GM06990 (cell line): ENCODE measurements around the gene BCL6B.

Experiments
- DNase-seq: peaks from one replicate; pipeline ENCODE4 v3.0.0-alpha.2; 2011; ENCODE audit not compliant: insufficient read length; ENCODE audit errors: extremely low read depth
- H3K27me3 ChIP-seq: replicated peaks from 2 replicates; pipeline ENCODE4 v1.6.0; 2011; ENCODE audit warnings: low read length; ENCODE audit not compliant: control insufficient read depth, insufficient read depth
- H3K36me3 ChIP-seq: 2 replicates; pipeline ENCODE4 v1.5.1; 2011; ENCODE audit warnings: low read length; ENCODE audit not compliant: control insufficient read depth, insufficient read depth
- H3K4me3 ChIP-seq: replicated peaks from 2 replicates; pipeline ENCODE4 v1.5.1; 2011; ENCODE audit warnings: low read depth, mild to moderate bottlenecking, control low read depth, low read length
- TF ChIP-seq, protein P1 (sequence below): IDR thresholded peaks from 2 replicates; pipeline ENCODE4 v1.5.1; 2011; ENCODE audit warnings: low read length, control low read depth, mild to moderate bottlenecking, inconsistent platforms; ENCODE audit not compliant: insufficient read depth, poor library complexity, severe bottlenecking

BCL6B gene

DNA sequence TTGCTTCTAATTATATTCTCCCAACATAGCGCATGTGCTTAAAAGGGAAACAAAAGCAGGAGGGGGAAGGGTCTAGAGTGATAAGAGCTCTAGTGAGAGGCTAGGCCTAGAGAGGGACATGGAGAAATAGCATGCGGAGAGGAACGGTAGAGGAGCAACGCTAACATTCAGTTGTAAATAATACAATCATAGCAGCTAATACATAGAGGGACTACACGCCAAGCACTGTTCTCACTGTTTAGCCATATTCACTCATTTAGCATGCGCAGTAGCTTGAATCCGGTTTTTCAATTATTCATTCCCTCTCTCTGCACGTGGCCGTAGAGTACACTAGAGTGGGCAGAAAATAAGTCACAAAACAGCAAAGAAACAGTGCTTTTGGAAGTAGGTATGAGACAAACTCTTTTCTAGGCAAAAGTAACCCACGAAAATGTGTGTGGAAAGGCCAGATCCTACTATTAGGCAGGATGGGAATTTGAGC, 28.7 kb upstream of the BCL6B start:
- TF ChIP-seq, protein P1, sequence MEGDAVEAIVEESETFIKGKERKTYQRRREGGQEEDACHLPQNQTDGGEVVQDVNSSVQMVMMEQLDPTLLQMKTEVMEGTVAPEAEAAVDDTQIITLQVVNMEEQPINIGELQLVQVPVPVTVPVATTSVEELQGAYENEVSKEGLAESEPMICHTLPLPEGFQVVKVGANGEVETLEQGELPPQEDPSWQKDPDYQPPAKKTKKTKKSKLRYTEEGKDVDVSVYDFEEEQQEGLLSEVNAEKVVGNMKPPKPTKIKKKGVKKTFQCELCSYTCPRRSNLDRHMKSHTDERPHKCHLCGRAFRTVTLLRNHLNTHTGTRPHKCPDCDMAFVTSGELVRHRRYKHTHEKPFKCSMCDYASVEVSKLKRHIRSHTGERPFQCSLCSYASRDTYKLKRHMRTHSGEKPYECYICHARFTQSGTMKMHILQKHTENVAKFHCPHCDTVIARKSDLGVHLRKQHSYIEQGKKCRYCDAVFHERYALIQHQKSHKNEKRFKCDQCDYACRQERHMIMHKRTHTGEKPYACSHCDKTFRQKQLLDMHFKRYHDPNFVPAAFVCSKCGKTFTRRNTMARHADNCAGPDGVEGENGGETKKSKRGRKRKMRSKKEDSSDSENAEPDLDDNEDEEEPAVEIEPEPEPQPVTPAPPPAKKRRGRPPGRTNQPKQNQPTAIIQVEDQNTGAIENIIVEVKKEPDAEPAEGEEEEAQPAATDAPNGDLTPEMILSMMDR = no peak
- Histone ChIP-seq H3K4me3 (no peak overlapping the region), H3K27me3 (no peaks in the 10 kb centered on the region), H3K36me3 (peaks cover 11% of the 10 kb centered on the region)
- no peak for DNase-seq

DNA sequence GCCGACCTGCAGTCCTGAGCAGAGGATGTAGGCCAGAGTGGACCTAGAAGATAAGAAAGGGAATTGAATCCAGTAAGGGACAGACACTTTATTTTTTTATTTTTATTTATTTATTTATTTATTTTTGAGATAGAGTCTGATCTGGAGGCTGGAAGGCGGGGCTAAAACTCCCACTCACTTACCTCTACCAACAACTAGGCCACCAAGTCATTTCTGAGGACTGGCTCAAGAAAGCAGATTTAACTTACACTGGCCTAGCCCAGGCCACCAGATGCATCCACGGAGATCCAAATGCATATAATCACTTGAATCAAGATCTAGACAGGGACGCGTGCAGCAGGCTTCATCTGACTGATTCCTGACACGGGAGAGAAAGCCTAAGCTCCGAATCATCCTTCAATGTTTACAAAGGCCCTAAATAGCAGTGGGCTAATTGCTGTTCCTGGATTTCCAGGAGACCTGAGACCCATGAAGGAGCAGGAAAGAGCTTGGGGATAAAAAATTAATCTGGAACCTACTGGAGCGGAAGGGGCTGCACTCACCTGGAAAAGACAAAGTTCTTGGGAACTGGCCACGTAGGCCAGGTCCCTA, 28.1 kb upstream of the BCL6B start:
- Histone ChIP-seq H3K36me3 (peaks cover 12% of the 10 kb centered on the region), H3K27me3 (no peaks in the 10 kb centered on the region), H3K4me3 (no peak overlapping the region)
- TF ChIP-seq, protein P1 = no peak
- no peak for DNase-seq

DNA sequence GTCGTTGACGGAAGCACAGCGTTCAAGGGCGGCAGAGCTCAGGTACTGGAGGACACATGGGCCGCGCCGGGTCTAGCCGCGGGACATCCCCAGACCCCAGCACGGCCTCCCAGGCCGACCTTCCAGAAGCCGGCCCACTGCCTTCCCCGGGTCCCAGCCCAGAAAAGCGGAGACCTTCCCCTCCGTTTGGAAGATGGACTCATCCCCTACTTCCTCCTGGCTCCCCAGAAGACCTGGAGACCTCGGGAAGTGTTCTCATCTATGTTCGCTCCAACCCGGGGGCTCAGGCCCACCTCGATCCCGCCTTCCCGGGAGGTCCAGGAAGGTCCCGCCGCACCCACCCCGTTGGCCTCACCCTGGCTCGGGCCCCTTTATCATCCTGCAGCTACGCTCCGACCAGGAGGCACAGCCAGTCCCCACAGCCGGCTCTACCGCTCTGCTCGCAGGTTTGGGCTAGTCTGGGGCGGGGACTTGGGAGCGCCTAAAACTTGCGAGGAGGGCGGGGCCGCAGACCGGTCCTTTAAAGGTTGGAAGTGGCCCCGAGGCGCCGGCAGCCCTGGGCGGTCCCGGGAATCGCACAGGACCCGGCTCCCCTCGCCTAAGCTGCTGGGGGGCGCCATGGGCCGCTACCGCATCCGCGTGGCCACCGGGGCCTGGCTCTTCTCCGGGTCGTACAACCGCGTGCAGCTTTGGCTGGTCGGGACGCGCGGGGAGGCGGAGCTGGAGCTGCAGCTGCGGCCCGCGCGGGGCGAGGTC, 27.2 kb upstream of the BCL6B start, which contains the start of gene ALOX12:
Gene ALOX12, plus strand, starts transcription at position 550 of the 756 bp plus-strand sequence. Its CDS starts 69 bp downstream, at position 619.
- DNase-seq = no peak
- no peaks in the 10 kb centered on the region for H3K27me3 ChIP-seq
- peaks cover 14% of the 10 kb centered on the region for H3K36me3 ChIP-seq
- TF ChIP-seq, protein P1 = no peak
- no peak within 1 kb of the TSS for H3K4me3 ChIP-seq

DNA sequence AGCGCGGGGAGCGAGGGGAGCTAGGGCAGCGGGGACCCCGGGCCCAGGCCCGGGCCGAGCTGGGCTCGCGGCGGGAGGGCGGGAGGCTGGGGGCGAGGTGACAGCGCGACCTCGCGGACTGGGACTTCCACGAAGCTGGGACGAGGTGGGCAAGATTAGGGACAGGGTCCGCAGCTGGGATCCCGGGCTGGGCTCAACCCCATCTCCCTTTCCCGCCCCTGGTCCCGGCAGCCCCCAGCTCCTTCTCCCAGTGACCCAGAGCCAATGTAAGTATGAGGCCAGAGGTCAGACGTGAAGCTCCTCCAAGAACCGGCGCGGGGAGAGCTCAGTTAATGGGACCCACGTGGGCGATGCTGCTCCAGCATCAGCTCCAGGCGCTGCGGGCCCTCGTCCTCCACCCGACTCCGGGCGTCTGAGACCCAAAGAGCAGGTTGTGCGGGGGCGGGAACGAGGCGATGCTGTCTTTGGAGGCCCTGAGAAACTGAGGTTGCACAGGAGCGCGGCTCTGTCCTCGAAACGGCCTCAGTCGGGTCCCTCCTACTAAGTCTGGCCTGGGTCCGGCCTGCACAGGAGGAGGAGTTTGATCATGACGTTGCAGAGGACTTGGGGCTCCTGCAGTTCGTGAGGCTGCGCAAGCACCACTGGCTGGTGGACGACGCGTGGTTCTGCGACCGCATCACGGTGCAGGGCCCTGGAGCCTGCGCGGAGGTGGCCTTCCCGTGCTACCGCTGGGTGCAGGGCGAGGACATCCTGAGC, 26.4 kb upstream of the BCL6B start:
- Histone ChIP-seq H3K4me3 (no peak overlapping the region), H3K36me3 (peaks cover 16% of the 10 kb centered on the region), H3K27me3 (no peaks in the 10 kb centered on the region)
- TF ChIP-seq, protein P1 = no peak
- no peak for DNase-seq

DNA sequence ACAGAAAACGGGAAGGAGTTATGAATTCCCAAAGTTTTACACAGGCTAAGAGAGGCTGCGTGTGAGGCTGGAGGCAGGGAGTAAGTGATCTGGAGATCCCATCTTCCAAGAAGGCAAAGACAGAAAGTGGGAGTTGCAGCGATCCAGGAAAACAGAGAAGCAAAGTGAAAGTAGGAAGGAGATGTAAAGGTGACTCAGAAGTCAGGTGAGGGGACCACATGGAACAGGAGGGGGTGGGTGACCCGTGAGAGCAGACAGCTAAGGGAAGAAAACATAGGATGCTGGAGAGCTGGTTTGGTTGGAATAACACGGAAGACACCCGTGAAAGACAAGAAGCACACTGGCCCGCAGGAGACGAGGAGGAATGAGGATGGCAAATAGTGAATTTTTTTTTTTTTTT, 25.7 kb upstream of the BCL6B start:
- Histone ChIP-seq H3K4me3 (no peak overlapping the region), H3K36me3 (peaks cover 17% of the 10 kb centered on the region), H3K27me3 (no peaks in the 10 kb centered on the region)
- DNase-seq = no peak
- TF ChIP-seq, protein P1 = no peak
